ENCODE data around the gene SLC25A26.
A peak's percentile ranks its signal among the peaks of the same experiment; 100 is the strongest.

The SLC25A26 gene

GRCh38 chr3:66326340-66326739 lies 105.5 kb downstream of the SLC25A26 start:
- no peak for DNase-seq (ENCODE audit: low read depth)

GRCh38 chr3:66335671-66336070 lies 114.9 kb downstream of the SLC25A26 start:
- no peak for DNase-seq (ENCODE audit: low read depth)

GRCh38 chr3:66336333-66336766 lies 115.5 kb downstream of the SLC25A26 start:
- DNase-seq (ENCODE audit: low read depth), result no peak

GRCh38 chr3:66338927-66339326 lies 118.1 kb downstream of the SLC25A26 start:
- DNase-seq (ENCODE audit: low read depth), result no peak

GRCh38 chr3:66342717-66343356 lies 122.0 kb downstream of the SLC25A26 start:
- no peak for DNase-seq (ENCODE audit: low read depth)

GRCh38 chr3:66344391-66344811 lies 123.6 kb downstream of the SLC25A26 start:
- no peak for DNase-seq (ENCODE audit: low read depth)

GRCh38 chr3:66344848-66345578 lies 124.2 kb downstream of the SLC25A26 start:
- DNase-seq (ENCODE audit: low read depth), result no peak

GRCh38 chr3:66348704-66349103 lies 127.9 kb downstream of the SLC25A26 start:
- DNase-seq (ENCODE audit: low read depth), result no peak

GRCh38 chr3:66350601-66351000 lies 129.8 kb downstream of the SLC25A26 start:
- peak; percentile 16 for DNase-seq (ENCODE audit: low read depth)

- DNase-seq (ENCODE audit: low read depth), result no peak
Measured at GRCh38 chr3:66353039-66353438, 132.2 kb downstream of the SLC25A26 start.

- DNase-seq (ENCODE audit: low read depth), result peak; percentile 89
Measured at GRCh38 chr3:66353530-66353929, 132.7 kb downstream of the SLC25A26 start.

- DNase-seq (ENCODE audit: low read depth), result peak; percentile 12
Measured at GRCh38 chr3:66354001-66354400, 133.2 kb downstream of the SLC25A26 start.

- DNase-seq (ENCODE audit: low read depth), result no peak
Measured at GRCh38 chr3:66355394-66355793, 134.6 kb downstream of the SLC25A26 start.

- DNase-seq (ENCODE audit: low read depth), result no peak
Measured at GRCh38 chr3:66355997-66356396, 135.2 kb downstream of the SLC25A26 start.

GRCh38 chr3:66361356-66361755 lies 140.6 kb downstream of the SLC25A26 start:
- DNase-seq (ENCODE audit: low read depth), result no peak

- DNase-seq (ENCODE audit: low read depth), result peak; percentile 69
Measured at GRCh38 chr3:66362541-66362941, 141.7 kb downstream of the SLC25A26 start.

- peak; percentile 37 for DNase-seq (ENCODE audit: low read depth)
Measured at GRCh38 chr3:66363148-66363547, 142.3 kb downstream of the SLC25A26 start.

- no peak for DNase-seq (ENCODE audit: low read depth)
Measured at GRCh38 chr3:66365080-66365479, 144.3 kb downstream of the SLC25A26 start.

- DNase-seq (ENCODE audit: low read depth), result no peak
Measured at GRCh38 chr3:66366747-66367146, 145.9 kb downstream of the SLC25A26 start.

- no peak for DNase-seq (ENCODE audit: low read depth)
Measured at GRCh38 chr3:66367979-66368378, 147.2 kb downstream of the SLC25A26 start.

GRCh38 chr3:66370179-66370578 lies 149.4 kb downstream of the SLC25A26 start:
- DNase-seq (ENCODE audit: low read depth), result no peak

GRCh38 chr3:66371432-66371831 lies 150.6 kb downstream of the SLC25A26 start:
- no peak for DNase-seq (ENCODE audit: low read depth)

- peak; percentile 25 for DNase-seq (ENCODE audit: low read depth)
Measured at GRCh38 chr3:66372681-66373350, 152.0 kb downstream of the SLC25A26 start.
